GM18951 (cell line): ENCODE data around the gene BTBD10.

ENCODE experiments used
- POLR2A ChIP-seq: IDR thresholded peaks from 4 replicates; pipeline ENCODE4 v1.6.1; 2011; ENCODE audit warnings: mild to moderate bottlenecking; ENCODE audit not compliant: insufficient read length, insufficient read depth; ENCODE audit errors: extremely low read depth
- in situ Hi-C: fragments of 300-500 bp; cut with MboI; formaldehyde crosslinking; loops from one replicate; pipeline ENCODE4 v1.12.0; 2022; ENCODE audit warnings: low sequenced_read_pairs, mixed read lengths, inconsistent platforms; ENCODE audit not compliant: unreplicated experiment

The BTBD10 gene

DNA sequence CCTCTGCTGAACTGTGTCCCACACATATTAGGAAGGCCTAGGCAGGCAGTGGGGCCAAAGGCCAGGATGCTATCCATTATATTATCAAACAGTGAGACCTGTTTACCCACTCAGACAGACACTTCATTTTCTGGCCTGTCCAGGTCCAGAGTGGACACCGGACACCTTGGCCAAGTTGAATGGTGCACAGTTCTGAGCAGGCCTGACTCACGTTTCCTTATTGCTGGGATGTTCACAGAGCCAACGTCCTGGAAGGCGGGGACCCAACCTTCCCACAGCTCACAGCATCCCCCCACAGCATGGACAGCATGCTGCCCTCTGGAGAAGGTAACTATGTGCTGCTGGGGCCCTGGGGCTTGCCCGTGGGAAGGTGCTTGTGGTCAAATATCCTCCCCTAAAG, 86.6 kb downstream of the BTBD10 start:
- no peak for TF ChIP-seq POLR2A
- in situ Hi-C loops = no loop called here

DNA sequence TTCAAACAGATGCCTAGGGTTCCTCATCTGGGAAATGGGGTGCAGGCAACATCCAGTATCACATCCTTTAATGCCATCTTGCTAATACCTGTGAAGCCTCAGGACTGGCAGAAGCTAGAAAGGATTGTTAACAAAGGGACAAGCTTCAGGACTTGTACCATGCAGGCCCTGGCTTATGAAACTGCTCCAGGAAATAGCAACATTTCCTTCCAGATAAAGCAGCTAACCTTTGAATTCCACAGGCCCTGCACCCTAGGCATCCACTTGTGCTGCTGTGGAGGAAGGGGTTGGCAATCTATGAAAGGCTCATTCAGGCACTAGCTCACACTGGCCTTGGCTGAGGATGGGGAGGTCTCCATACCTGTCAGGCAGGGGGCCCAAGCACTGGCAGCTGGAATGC, 87.2 kb downstream of the BTBD10 start:
- in situ Hi-C loops = no loop called here
- no peak for TF ChIP-seq POLR2A

GRCh38 chr11:13373216-13373615, 89.8 kb downstream of the BTBD10 start:
- TF ChIP-seq POLR2A = no peak
- in situ Hi-C loops = no loop called here

DNA sequence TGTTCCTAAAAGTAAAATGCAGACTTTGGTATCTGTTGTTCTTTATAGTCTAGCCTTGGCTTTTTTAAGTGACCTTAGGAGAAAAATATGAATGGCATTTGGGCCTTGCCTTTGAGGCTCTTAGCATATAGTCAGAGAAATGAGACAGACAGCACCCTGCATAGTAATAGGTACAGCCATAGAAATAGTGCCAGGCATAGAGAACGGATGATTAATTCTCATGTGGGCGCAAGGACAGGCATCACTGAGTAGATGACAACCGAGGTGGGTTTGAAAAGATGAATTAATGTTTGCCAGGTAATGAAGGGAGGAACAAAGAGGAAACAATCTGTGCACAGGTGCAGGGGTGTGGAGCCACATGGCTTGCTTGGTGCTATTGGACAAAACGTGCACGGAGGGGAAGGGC, 95.0 kb downstream of the BTBD10 start:
- no peak for TF ChIP-seq POLR2A

GRCh38 chr11:13367115-13367514, 95.9 kb downstream of the BTBD10 start:
- TF ChIP-seq POLR2A = no peak
- in situ Hi-C loops = no loop called here

More for the DNA sequence above, 95.0 kb downstream of the BTBD10 start:
- in situ Hi-C loops = no loop called here

DNA sequence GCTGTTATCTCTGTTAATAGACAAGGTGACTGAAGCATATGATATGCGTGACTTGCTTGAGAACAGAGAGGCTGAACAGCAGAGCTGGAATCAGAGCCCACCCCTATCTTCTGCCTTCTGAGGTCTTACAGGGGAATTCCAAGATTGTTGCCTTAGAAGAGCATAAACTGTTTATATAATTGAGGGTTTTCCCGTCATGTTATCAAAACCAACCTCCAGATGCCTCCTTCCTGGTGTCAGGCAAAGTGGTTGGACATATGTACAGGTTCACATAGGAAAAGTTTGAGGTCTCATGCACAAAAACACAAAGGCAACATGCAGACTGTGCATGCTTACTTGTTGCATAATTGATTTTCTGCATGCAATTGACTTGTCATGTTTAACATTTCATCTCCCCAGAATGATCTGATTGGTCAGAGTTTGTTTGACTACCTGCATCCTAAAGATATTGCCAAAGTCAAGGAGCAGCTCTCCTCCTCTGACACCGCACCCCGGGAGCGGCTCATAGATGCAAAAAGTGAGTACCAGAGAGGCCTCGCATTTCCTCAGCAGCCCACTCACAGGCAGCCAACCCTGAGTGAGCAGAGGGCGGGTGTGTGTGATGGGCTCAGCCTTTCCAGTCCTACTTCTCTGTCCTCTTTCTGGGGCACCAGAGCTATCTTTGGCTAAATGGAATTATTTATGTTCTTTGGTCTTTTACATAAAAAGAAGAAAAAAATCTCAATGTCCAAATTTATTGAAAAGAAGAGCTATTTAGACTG, 96.6 kb downstream of the BTBD10 start:
- TF ChIP-seq POLR2A = no peak
- in situ Hi-C loops = no loop called here

- in situ Hi-C loops = no loop called here
- no peak for TF ChIP-seq POLR2A
Observed at GRCh38 chr11:13364388-13364787, 98.6 kb downstream of the BTBD10 start.

DNA sequence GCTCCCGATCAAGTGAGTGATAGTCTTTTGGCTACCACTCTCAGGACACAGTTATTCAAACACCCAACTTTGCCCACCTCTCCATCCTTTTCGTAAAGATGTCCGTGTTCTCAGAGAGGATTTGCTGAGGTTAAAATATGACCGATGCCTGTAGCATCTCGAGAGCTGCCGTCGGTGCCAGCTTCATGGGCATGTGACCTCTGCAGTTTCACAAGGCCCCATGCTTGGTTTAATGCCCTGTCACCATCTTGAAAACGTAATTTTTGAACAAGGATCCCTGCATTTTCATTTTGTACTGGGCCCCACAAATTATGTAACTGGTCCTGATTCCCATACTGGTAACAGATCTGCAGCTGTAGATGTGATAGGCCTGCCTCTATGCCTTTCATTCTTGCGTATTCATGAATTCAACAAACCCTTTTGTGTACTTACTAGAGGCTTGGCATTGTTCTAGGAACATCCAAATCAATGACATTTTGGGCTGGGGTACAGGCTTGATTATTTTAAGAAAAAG, 100.4 kb downstream of the BTBD10 start:
- in situ Hi-C loops = no loop called here
- TF ChIP-seq POLR2A = no peak

DNA sequence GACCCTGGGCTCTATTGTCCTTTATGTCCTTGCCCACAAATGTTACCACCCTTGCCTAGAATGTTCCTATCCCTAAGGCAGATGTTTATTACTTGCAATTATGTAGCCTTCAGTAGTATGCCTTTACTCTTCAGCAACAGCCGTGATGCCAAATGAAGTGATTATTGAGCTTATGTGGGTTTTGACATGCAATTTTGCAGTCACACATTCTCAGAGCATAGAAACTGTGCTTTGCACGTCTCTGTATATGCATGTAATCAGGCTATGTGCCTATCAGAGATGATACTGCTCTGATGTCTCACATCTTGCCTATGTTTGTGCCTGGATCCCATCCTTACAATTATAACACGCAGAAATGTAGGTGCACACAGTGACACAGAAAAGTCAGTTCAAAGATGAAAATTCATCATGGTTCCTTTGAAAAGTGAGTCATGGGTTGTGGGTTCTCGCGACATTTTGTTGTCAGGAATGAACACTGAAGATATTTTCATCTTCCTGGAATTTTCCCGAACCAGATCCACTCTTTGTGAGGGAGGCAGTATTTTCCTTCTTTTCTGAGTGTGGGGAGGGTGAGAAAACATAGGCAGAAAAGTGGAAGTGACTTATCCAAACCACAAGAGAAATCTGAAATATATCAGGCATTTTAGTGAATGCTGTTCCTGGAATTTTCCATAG, 104.3 kb downstream of the BTBD10 start:
- in situ Hi-C loops = no loop called here
- no peak for TF ChIP-seq POLR2A

GRCh38 chr11:13357232-13357631, 105.8 kb downstream of the BTBD10 start:
- in situ Hi-C loops = no loop called here
- no peak for TF ChIP-seq POLR2A

GRCh38 chr11:13355191-13355590, 107.8 kb downstream of the BTBD10 start:
- in situ Hi-C loops = no loop called here
- no peak for TF ChIP-seq POLR2A

- in situ Hi-C loops = no loop called here
Observed at GRCh38 chr11:13354335-13354734, 108.7 kb downstream of the BTBD10 start.

GRCh38 chr11:13352711-13353110, 110.3 kb downstream of the BTBD10 start:
- TF ChIP-seq POLR2A = no peak
- in situ Hi-C loops = no loop called here

More at GRCh38 chr11:13354335-13354734, 108.7 kb downstream of the BTBD10 start:
- no peak for TF ChIP-seq POLR2A

GRCh38 chr11:13349581-13349980, 113.4 kb downstream of the BTBD10 start:
- in situ Hi-C loops = loop anchor here (10.0 to 25.0 kb wide), 2 partner anchors 155 to 387 kb away; no protein-coding TSS in a partner anchor
- no peak for TF ChIP-seq POLR2A
